ENCODE data around the gene PRRC1. TPM values are rescaled to one million over a fixed set of nuclear protein-coding genes. Genes with fewer than 3 reads are reported as not detected.
"Not testable (repeated sequence)": the region's sequence is repeated elsewhere in the genome, so short reads cannot be mapped to it uniquely, and the experiment has no call there.

Gene PRRC1
- total RNA-seq, 1 experiment from 2014 or later, result 32.6 TPM

DNA sequence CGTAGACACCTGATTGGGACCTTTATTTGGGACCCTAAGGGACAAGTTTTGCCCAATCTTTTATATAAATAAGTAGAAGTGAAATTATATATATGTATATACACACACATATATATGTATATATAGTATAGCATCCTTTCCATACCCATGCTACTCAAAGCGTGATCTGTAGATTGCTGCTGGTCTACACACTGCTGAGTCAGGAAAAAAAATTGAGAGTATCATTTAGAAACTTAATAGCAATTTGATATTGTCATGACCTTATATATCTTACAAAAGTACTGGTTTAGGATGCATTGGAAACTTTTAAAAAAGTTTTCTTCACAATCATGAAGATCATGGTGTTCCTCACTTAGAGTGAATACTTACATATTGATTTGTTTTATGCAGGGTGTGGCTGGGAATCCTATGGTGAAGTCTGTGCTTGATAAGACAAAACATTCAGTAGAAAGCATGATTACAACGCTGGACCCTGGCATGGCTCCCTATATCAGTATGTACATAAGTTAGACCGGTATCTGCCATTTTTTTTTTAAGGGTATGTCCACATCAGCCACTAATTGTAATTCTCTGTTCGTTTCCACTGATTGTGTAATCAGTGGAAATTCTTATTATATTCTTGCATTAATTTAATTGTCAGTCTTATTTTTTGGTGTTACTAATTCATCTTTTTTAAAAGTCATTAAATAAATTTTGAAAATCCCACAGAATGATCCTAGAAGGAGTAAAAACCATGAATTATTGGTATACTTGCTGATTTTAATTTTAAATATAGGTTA is 12.7 kb downstream of the PRRC1 start:
- no peak for DNase-seq (ENCODE audit: low read depth)
- in situ Hi-C loops (cut with HindIII; ENCODE audit: low pct_unique_long_range_greater_than_20kb, low sequenced_read_pairs), result no loop called here

DNA sequence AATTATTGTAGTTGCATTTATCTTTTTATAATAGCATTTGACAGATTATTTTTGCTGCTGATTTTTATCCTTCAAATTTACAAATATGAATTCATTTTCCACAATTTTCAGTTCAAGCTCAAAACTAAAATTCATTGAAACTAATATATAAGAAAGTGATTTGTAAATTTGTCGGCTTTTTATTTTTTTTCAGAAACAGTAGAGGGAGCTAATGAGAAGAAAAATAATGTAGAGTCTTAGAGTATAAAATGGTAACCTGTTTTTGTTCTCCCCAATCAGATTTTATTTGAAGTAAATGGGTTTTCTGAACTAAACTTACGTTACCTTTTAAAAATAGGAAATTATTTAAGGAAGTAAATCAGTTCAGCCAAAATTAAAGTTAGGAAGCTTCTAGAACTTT is 19.2 kb downstream of the PRRC1 start:
- no peak for DNase-seq (ENCODE audit: low read depth)
- in situ Hi-C loops (cut with HindIII; ENCODE audit: low pct_unique_long_range_greater_than_20kb, low sequenced_read_pairs), result no loop called here

DNA sequence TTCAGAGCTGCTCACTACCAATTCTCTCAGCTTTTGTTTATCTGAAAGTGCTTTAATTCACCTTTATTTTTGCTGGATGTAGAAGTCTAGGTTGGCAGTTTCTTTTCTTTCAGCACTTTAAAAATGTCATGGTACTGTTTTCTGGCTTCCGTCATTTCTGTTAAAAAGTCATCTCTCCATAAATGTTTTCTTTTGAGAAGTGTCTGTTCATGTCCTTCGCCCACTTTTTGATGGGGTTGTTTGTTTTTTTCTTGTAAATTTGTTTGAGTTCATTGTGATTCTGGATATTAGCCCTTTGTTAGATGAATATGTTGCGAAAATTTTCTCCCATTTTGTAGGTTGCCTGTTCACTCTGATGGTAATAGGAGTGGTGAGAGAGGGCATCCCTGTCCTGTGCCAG is 23.1 kb downstream of the PRRC1 start:
- in situ Hi-C loops (cut with HindIII; ENCODE audit: low pct_unique_long_range_greater_than_20kb, low sequenced_read_pairs); DNase-seq (ENCODE audit: low read depth): not testable (repeated sequence)

DNA sequence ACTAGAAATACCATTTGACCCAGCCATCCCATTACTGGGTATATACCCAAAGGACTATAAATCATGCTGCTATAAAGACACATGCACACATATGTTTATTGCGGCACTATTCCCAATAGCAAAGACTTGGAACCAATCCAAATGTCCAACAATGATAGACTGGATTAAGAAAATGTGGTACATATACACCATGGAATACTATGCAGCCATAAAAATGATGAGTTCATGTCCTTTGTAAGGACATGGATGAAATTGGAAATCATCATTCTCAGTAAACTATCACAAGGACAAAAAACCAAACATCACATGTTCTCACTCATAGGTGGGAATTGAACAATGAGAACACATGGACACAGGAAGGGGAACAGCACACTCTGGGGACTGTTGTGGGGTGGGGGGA is 27.8 kb downstream of the PRRC1 start:
- DNase-seq (ENCODE audit: low read depth); in situ Hi-C loops (cut with HindIII; ENCODE audit: low pct_unique_long_range_greater_than_20kb, low sequenced_read_pairs): not testable (repeated sequence)

DNA sequence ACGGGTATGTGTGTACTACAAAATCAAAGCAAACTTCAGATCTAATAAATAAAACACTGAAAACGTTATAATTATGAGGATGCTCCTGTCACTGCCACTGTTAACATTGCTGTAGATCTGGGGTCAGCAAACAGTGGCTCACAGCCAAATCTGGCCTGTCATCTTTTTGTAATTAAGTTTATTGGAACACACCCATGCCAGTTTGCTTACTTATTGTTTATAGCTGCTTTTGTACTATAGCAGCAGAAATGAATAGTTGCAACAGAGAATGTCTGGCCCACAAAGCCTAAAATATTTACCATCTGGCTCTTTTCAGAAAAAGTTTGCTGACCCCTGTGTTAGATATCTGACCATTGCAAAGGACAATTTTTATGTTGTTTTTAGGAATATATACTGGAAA is 32.1 kb downstream of the PRRC1 start:
- no peak for DNase-seq (ENCODE audit: low read depth)
- in situ Hi-C loops (cut with HindIII; ENCODE audit: low pct_unique_long_range_greater_than_20kb, low sequenced_read_pairs), result no loop called here

DNA sequence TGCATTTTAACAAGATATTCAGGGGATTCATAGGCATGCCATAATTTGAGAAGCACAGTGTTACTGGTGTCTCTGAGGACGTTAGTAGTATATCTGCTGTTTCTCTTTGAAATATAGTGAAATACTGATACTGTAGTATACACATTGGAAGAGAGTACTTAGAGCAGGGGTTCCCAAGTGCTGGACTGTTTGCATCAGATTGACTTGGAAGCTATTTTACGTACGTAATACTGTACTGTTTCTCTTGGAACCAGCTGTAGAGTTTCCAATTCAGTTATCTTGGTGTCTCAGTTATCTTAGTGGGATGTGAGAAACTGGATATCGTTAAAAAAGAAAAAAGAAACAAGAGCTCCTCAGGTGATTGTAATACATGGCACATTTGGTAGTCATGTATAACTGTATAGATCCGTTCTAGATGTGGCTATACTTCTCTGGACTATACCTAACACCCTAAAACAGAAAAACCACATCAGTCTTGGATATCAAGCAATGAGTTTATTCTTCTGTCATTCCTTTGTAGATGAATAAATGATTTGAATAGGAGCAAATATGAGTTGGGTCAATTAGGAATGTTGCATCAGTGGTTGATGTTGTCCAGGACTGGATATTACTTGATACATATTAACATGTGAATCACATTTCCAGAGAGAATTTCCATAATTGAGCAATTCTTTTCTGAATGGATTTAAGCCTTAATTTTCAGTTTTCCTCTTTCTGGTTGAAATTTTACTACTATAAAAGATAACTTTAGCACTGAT is 33.4 kb downstream of the PRRC1 start:
- in situ Hi-C loops (cut with HindIII; ENCODE audit: low pct_unique_long_range_greater_than_20kb, low sequenced_read_pairs), result no loop called here
- DNase-seq (ENCODE audit: low read depth), result no peak

DNA sequence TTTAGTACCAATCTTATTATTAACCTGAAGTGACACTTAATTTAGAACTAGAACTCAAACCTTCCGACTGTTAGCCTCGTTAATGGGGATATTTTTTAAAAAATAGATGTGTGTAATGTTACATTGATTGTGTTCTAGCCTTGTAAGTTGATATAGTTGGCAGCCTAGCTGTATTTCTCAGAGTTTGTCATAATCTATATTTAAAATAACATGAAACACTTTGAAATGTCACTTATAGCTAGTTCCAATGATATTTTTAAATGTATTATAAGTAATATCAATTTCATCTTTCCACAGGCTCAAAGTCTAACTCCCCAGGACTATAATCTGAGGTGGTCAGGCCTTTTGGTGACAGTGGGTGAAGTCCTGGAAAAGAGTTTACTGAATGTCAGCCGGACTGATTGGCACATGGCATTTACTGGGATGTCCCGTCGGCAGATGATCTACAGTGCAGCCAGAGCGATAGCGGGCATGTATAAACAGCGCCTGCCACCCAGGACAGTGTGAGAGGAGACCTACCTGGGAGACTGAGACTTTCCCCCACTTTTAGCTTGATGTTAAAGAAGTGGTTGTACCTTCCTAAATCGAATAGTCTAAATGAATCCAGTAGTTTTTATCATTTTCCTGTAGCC is 34.1 kb downstream of the PRRC1 start:
- in situ Hi-C loops (cut with HindIII; ENCODE audit: low pct_unique_long_range_greater_than_20kb, low sequenced_read_pairs), result no loop called here
- no peak for DNase-seq (ENCODE audit: low read depth)

DNA sequence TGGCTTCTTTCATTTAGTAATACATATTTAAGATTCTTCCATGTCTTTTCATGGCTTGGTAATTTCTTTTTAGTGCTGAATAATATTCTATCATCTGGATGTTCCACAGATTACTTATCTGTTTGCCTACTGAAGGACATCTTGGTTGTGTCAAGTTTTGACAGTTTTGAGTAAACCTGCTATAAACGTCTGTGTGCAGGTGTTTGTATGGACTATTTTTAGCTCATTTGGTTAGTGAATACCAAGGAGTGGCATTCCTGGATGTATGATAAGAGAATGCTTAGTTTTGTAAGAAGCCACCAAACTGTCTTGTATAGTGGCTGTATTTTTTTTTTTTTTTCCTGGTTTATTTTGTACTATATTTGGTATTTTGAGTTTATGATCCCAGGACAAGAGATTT is 38.4 kb downstream of the PRRC1 start:
- no peak for DNase-seq (ENCODE audit: low read depth)
- in situ Hi-C loops (cut with HindIII; ENCODE audit: low pct_unique_long_range_greater_than_20kb, low sequenced_read_pairs), result no loop called here

DNA sequence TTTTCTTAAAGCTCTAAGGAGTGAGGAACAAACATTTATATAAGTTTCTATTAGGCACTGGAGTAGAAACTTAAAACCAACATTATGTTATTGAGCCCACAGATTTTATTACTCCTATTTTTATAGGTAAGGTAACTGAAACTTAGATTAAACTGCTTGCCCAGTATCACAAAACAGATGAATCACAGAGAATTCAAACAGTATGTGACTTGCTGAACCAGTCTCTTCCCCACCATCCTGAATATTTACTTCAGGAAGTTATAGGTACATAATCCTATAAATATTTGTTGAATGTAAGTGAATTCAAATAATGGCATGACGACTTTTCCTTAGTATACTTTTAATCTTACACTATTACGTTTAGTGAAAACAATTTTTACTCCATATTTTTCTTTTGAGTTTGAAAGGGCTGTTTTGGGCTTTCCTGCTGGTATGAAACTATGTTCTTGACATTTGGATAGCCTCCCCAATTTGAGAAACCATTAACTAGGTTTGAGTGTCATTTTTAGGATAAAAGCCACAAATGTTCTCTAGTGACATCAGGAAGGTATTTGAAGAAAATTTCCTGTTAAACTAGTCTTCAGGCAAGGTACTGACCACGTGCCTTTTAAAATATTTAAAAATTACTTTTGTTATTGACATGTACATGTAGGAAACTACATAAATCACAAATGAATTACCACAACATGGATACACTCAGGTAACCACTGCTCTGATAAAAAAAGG is 39.3 kb downstream of the PRRC1 start:
- in situ Hi-C loops (cut with HindIII; ENCODE audit: low pct_unique_long_range_greater_than_20kb, low sequenced_read_pairs), result no loop called here
- no peak for DNase-seq (ENCODE audit: low read depth)

DNA sequence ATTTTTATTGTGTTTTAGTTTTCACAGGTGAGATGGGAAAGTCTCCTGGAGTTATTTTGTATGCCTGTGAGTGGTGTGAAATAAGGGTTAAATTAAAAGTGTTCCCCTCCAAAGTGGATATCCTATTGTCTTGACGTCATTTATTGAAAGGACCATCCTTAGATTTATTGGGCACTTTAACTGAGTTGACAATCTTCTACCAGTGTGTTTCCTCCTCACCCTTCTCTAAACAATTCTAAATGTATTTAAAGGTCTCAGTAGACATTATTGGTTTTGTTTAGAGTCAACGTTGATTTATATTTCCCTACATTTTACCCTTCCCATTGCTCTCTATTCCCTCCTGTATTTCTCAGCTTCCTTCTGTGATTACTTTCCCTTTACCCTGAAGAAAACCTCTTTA is 40.8 kb downstream of the PRRC1 start:
- in situ Hi-C loops (cut with HindIII; ENCODE audit: low pct_unique_long_range_greater_than_20kb, low sequenced_read_pairs), result no loop called here
- no peak for DNase-seq (ENCODE audit: low read depth)

DNA sequence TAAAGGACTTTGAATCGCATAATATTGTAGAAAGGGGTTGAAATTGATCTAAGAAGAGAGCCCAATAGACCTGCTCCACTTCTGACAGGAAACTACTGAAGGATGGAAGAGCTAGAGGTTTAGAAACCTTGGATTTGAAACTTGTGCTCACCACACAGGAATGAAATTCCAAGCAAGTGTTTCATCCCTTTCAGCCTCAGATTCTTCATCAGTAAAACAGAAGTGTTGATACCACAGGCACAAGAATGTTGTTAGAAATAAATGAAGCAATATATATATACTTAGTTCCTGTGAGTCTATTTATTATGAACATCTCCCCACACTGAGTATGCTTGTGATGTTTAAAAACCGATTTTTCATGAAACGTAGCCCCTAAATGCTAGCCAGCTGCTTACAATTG is 43.8 kb downstream of the PRRC1 start:
- no peak for DNase-seq (ENCODE audit: low read depth)
- in situ Hi-C loops (cut with HindIII; ENCODE audit: low pct_unique_long_range_greater_than_20kb, low sequenced_read_pairs), result no loop called here

DNA sequence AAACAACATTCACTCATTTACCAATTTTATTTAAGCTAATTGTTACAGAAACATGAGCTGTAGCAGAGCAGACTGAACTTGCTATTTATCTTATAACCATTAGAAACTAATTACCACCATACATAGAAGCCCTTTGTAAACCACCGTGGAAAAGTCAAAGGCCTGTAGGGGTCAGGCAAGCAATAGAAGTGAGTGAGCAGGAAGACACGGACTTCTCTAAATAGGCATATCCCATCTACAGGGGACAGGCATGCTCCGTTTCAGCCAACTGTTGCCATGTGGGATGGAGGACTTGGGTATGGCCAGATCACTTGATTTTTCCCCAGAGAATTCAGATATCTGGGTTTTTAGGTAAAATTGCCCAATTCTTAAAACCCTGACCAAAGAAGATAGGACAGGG is 44.8 kb downstream of the PRRC1 start:
- peak; percentile 12 for DNase-seq (ENCODE audit: low read depth)
- in situ Hi-C loops (cut with HindIII; ENCODE audit: low pct_unique_long_range_greater_than_20kb, low sequenced_read_pairs), result no loop called here

DNA sequence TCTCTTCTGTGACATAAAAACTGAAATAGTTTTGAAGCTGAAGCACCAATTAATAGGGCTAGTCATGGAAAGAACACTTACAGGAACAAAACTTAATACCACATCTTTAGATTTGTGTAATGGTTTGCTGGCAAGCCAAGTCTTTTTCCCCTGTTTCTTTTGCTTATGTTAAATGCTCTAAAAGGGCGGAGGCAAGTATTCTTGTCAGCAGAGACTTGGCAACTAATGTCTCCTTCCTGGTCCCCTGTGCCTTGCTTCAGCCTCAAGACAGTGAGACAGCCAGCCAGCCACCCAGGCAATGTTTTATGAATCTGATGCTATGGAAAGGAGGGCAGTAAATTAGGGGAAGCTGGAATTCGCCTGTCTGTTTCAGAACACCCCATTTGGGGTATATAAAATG is 45.7 kb downstream of the PRRC1 start:
- no peak for DNase-seq (ENCODE audit: low read depth)
- in situ Hi-C loops (cut with HindIII; ENCODE audit: low pct_unique_long_range_greater_than_20kb, low sequenced_read_pairs), result no loop called here

DNA sequence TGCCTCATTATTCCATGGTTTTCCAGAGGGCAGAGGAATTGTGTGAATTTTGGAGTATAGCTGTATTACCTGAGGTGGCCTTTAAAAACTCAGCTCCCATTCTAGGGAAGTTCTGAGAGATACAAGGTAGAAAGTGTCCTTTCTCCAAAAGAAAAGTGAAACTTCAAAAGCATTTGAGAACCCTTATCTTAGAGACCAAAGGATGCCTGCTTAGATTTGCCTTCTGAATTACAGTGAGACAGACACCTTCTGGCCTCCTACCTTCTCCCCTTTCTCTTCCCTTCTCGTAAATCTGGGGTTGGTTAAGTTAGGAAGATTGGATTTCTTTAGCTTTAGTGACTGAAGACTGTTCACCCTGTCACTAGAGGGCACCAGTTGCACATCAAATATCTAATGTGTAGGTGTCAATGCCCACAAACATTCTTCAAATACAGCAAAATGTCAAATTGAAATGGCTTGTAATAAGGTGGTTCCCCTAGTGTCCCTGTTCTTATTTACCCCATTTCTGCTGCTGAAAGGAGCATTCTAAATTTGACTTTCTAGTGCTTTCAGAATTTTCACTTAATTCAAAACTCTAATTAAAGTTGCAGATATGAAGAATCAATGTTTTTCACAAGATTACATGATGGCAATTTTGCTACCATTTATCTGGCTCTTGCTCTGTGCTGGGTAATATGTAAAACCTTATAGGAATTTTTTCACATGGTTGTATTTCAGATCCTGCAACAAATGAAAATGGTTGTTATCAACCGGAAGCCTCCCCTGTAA is 46.7 kb downstream of the PRRC1 start:
- peak; percentile 43 for DNase-seq (ENCODE audit: low read depth)
- in situ Hi-C loops (cut with HindIII; ENCODE audit: low pct_unique_long_range_greater_than_20kb, low sequenced_read_pairs), result no loop called here

DNA sequence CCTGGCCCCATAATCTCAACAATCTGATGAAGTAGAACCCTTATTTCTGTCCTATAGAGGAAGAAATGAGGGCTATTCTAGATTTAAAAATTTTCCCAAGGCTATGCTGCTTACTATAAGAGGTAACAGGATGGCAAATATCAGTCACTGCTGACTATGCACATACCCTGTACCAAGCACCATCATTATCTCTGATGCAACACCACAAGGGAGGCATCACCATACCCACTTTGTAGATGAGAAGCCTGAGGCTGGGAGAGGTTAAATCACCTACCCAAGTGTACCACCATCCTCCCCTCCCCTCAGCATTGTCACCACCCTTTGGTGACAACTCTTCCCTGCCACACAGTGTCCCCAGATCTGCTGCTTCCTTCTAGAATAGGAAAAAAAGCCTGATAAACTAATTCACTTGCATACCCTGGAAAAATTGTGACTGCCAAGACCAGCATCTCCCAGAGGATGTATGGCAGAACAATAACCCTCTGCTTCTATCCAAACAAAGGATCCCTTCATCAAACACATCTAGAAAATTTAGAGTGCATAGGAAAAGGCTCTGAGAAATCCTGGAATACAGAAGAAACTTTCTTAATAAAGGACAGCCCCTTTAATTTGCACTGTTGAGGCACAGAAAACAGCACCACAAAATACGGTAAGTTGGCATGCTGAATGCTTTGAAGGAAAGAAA is 48.3 kb downstream of the PRRC1 start:
- in situ Hi-C loops (cut with HindIII; ENCODE audit: low pct_unique_long_range_greater_than_20kb, low sequenced_read_pairs), result no loop called here
- no peak for DNase-seq (ENCODE audit: low read depth)

DNA sequence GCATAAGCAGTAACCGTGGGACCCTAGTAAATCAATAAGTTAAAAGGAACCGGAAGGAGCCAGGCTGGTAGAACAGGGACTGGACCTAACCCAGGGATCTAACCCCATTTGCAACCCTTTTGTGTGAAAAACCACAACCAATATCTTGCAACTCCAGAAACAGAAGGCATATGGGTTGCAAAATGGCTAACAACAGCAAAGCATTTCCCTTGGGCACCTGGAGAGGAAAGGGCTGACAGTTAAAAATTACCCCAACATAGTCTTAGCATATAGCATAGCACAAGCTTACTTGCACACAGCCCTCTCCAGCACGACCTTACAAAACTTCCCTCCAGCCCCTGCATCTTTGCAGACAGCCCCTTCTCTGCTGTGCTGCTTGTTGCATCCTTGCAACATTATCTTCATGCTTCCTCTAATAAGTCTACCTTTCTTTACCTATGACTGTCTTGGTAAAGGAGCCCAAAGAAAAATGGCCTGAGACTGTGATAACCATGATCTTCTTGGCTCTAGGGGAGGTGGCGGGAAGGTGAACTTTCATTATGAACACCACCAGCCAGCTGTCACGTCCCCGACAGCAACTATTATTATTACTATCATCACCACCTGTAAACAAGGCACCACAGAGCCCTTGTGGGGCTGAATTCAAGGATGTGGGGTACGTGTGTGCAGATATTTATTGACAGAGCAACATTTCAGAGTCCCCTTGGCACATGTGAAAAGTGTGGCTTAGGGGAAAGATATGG is 49.8 kb downstream of the PRRC1 start:
- in situ Hi-C loops (cut with HindIII; ENCODE audit: low pct_unique_long_range_greater_than_20kb, low sequenced_read_pairs), result no loop called here
- no peak for DNase-seq (ENCODE audit: low read depth)

DNA sequence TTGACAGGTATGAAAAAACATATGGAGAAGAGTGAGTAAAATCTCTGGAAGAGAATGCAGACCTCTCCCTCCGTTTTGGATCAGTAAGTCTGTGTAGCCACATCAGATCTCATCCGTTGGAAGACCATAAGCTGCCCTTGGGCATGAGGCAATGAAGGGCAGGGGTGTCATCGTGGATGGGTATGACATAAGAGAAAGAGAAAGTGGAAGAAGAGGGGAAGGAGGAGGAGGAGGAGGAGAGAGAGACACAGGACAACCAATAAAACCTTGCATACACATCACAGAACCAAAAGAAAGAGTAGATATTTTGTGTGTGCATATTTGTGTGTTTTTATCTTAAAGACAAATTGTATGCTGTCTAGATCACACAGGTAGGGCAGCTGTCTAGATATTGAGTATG is 50.7 kb downstream of the PRRC1 start:
- in situ Hi-C loops (cut with HindIII; ENCODE audit: low pct_unique_long_range_greater_than_20kb, low sequenced_read_pairs), result no loop called here
- DNase-seq (ENCODE audit: low read depth), result no peak
